ENCODE data around the gene RMRP.
"Not testable (repeated sequence)": the region's sequence is repeated elsewhere in the genome, so short reads cannot be mapped to it uniquely, and the experiment has no call there.

RMRP gene

DNA sequence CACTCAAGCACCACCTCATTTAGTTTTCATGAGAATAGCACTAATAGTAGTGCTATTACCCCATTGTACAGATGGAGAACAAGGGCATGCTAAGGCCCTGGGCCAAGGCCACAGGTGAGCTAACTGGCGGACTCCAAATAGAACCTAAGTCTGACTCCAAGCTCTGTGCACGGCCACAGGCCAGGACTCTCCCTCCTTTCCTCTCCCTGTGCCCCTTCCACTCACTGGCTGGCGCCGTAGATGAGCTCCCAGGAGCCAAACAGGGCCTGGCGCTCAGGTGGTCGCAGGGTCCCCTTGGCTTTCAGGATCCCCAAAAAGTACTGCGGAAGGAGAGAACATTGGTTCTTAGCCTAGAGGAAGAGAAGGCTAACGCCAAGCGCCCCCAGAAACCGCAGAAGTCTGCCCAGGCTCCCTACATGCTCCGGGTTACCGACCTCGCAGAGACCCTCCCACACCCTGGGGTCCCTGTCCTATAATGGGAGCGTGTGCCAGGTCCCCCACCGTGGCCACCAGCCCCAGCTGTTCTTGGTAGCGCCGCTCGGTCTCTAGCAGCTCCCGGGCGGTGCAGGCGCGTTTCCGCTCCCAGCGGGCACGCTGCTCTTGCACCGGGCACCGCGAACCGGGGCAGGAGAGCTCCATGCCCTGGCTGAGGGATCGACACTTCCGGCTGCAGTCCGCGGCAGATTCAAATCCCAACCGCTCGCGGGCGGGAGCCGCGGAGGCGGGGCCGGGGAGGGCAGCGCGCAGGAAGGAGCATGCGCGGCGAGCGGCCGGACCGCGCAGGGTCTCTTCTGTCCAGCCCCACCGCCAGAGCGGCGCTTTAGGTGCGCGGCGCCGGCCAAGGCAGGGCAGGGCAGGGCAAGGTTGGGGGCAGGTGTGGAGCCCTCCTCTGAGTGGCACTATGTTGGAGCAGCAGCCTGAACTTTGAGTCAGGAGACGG, 7.0 kb upstream of the RMRP start, which contains the start of gene ARHGEF39:
TSS of gene ARHGEF39 (minus strand) at position 665 of the 940 bp plus-strand sequence. CDS start at position 639, 26 bp downstream.
- DNase-seq: peak; percentile 70

- no peak for DNase-seq
Measured at GRCh38 chr9:35662437-35662836, 4.6 kb upstream of the RMRP start.

GRCh38 chr9:35661756-35662350, 4.0 kb upstream of the RMRP start:
- peak; percentile 69 for DNase-seq

- no peak for DNase-seq
Measured at GRCh38 chr9:35660966-35661415, 3.2 kb upstream of the RMRP start.

GRCh38 chr9:35659340-35659739, 1.5 kb upstream of the RMRP start:
- no peak for DNase-seq

GRCh38 chr9:35658968-35659220, 1.1 kb upstream of the RMRP start:
- no peak for DNase-seq

- peak; percentile 86 for DNase-seq
Measured at GRCh38 chr9:35658137-35658967, 533 bp upstream of the RMRP start, which contains the start of gene CCDC107. Gene CCDC107, plus strand, starts transcription at chr9:35658292. Its CDS starts 88 bp downstream, at chr9:35658380.

DNA sequence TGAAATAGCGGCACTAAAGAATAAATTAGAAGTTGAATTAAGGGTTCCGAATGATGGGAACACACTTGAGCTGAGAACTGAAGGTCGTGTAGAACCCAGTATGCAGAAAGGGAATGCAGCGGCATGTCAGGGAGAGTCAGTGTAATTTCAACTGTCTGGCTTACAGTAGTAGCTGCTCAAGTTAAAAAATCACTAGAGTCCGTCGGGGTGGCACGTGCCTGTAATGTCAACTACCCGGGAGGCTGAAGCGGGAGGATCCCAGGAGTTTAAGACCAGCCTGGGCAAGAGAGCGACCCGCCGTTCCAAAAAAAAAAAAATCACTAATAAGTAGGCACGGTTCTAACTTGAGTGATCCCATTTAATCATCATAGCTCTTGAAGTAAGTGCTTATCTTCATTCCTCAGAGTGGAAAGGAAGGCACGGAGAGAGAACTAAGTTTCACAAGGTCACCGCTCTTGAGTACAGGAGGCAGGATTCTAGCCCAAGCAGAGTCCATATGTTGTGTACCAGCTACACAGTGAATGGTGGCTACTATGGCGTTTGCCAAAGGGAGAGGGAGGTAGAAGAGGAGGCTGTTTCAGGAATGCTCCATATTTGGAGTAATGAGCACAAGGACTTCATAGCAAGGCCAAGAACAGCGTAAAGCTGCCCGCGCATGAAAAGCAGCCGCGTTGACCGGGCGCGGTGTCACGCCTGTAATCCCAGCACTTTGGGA, 831 bp downstream of the RMRP start:
- no peak for DNase-seq

DNA sequence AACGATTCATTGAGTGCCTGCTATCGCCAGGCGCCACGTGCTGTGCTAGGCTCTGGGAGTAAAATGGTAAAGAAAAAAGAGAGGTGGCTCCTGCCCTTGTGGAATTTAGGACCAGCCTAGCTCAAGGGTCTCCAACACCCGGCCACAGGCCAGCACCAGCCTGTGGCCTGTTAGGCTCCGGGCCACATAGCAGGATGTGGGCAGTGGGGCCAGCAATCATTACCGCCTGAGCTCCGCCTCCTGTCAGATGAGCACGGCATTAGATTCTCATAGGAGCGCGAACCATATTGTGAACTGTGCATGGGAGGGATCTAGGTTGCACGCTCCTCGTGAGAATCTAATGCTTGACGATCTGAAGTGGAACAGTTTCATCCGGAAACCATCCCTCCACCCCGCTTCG, 1.5 kb downstream of the RMRP start:
- DNase-seq: no peak

DNA sequence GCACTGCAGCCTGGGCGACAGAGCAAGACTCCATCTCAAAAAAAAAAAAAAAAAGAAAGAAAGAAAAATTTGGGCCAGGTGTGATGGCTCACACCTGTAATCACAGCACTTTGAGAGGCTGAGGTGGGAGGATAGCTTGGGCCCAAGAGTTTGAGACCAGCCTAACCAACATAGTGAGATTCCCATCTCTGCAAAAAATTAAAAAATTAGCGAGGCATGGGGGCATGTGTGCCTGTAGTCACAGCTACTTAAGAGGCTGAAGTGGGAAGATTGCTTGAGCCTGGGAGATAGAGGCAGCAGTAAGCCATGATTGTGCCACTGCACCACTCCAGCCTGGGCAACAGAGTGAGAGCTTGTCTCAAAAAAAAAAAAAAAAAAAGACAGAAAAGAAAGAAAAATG, 4.2 kb downstream of the RMRP start:
- no peak for DNase-seq

DNA sequence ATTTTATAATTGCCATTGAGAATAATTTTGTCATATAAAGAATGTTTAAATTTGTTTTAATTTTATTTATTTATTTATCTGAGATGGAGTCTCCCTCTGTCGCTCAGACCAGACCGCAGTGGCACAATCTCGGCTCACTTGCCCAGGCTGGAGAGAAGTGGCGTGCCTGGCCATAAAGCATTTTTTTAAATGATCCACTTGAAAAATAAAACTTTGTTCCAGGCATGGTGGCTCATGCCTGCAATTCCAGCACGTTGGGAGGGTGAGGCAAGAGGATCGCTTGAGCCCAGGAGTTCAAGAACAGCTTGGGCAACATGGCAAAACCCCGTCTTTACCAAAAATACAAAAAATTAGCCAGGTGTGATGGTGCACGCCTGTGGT, 5.0 kb downstream of the RMRP start:
- no peak for DNase-seq

GRCh38 chr9:35651956-35652828, 5.6 kb downstream of the RMRP start:
- DNase-seq: no peak

GRCh38 chr9:35650341-35651158, 7.3 kb downstream of the RMRP start, which contains the start of gene SIT1:
Gene SIT1, minus strand, starts transcription at chr9:35650931. Its CDS starts 78 bp downstream, at chr9:35650853.
- DNase-seq: peak; percentile 47

- peak; percentile 53 for DNase-seq
Measured at GRCh38 chr9:35649431-35650340, 8.1 kb downstream of the RMRP start.

DNA sequence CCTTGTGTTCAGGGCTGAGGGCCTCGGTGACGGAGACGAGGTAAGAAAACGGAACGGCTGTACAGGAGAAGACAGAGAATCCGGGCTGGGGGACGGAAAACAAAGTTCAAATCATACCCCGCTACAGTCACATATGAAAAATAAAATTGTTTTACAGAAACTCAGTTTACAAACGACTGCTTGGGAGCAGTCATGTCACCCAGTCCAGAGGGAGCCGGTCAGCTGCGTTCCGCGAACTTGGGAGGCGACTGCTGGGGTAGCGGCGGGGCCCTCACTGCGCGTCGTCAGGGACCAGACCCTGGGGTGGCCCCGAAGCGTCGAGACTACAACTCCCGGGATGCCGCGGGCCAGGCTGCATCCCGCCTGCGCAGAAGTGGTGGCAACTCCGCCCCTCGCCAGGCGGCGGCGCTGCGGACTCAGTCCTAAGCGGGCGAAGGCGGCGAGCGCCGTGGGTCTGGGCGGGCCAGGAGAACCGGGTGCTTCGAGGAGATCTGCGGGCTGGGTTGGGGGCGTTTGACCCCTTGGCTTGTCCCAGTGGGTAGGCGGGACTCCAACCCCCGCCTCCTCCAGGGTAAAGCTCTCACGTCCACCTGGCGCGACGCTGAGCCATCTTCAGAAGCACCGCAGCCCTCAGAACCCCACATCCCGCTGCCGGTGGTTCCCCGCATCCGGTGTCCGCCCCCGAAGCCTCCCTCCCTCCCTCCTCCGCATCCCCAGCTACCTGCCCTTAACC, 11.1 kb downstream of the RMRP start:
- peak; percentile 92 for DNase-seq

DNA sequence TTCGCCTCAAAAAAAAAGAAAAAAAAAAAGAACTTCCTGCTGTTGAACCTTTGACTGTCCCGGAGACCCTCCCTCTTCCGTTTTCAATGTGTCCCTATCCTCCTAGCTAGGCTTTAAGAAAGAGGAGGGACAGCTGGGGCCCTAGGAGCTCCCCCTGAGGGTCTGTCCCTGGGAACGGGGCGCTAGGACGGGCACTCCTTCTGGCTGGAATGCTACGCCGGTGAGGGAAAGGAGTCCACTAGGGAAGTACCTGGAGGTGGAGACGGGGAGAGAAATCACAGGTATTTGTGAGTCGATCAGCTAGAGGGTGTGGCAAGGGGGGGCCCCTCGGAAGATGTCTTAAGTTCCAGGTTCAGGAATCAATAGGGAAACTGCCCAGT, 11.7 kb downstream of the RMRP start:
- no peak for DNase-seq

DNA sequence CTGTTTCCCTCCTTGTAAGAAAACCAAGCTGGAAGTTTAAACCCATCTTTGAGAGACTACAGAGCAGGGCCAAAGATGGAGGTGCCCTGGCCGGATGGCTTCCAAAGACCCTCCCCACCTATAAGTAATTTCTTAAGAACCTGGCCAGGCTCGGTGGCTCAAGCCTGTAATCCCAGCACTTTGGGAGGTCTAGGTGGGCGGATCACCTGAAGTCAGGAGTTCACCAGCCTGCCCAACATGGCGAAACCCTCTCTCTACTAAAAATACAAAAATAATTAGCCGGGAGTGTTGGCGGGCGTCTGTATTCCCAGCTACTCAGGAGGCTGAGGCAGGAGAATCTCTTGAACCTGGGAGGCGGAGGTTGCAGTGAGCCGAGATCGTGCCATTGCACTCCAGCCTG, 12.1 kb downstream of the RMRP start:
- DNase-seq: not testable (repeated sequence)

DNA sequence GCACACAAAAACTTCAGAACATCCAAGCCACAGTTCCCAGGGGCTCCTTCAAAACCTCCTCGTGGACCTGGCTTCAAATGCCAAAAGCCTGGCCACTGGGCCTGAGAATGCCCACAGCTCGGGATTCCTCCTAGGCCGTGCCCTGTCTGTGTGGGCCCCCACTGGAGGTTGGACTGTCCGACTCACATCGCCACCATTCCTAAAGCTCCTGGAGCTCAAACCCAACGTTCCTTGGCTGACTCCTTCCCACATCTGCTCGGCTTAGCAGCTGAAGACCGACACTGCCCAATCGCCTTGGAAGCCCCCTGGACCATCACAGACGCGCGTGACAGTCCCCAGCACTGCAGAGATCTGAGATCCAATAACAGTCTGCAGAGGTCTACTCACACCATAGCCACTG, 14.8 kb downstream of the RMRP start:
- no peak for DNase-seq

- DNase-seq: not testable (repeated sequence)
Measured at GRCh38 chr9:35641478-35641877, 16.3 kb downstream of the RMRP start.

Measured in CD4-positive, alpha-beta T cell treated with Interleukin-10 for 1 hour (primary cell).